H1 (cell line): ENCODE data around the gene PSMA2. TPM values are rescaled to one million over a fixed set of nuclear protein-coding genes. Genes with fewer than 3 reads are reported as not detected.

Source experiments
- CTCF ChIA-PET: fragments of 300-600 bp; sonication (Branson Sonifier 250); formaldehyde crosslinking; loops from one replicate; lab custom pipeline; 2021; ENCODE audit not compliant: partially characterized antibody; lab: Charles Lee
- POLR2A ChIA-PET: fragments of 300-600 bp; sonication (Branson Sonifier 250); formaldehyde crosslinking; loops from one replicate; lab custom pipeline; 2021; ENCODE audit warnings: inconsistent platforms; ENCODE audit not compliant: partially characterized antibody; lab: Charles Lee
- DNase-seq, 2 experiments: peaks; one replicate each; pipeline versions ENCODE4 v3.0.0 to v3.0.0-alpha.2; 2010 to 2022; ENCODE audit warnings: low spot score in 2 of 2, low read depth in 1 of 2, mixed read lengths in 1 of 2
- FAIRE-seq: peaks from 2 replicates; lab custom pipeline; 2011; peaks lifted over from hg19 to GRCh38; lab: Jason Lieb, UNC
- H2AFZ ChIP-seq: 2 replicates; pipeline ENCODE4 v1.8.1; 2012; ENCODE audit warnings: low read length, inconsistent platforms
- H2AK5ac ChIP-seq: 2 replicates; pipeline ENCODE4 v1.6.1; 2013; ENCODE audit warnings: low read depth, low read length
- H2BK120ac ChIP-seq: replicated peaks from 2 replicates; pipeline ENCODE3; 2013; ENCODE audit warnings: low read depth, low read length, inconsistent platforms
- H2BK12ac ChIP-seq: 2 replicates; pipeline ENCODE4 v1.6.1; 2013; ENCODE audit warnings: low read depth, low read length
- H2BK15ac ChIP-seq: 2 replicates; pipeline ENCODE4 v1.6.1; 2013; ENCODE audit warnings: low read length
- H2BK20ac ChIP-seq: 2 replicates; pipeline ENCODE4 v1.6.1; 2013; ENCODE audit warnings: low read length
- H2BK5ac ChIP-seq: 2 replicates; pipeline ENCODE4 v1.6.1; 2013; ENCODE audit warnings: low read depth, low read length
- H3K14ac ChIP-seq: 2 replicates; pipeline ENCODE4 v1.6.1; 2013; ENCODE audit warnings: inconsistent platforms; ENCODE audit not compliant: insufficient read length
- H3K18ac ChIP-seq: 2 replicates; pipeline ENCODE4 v1.6.1; 2013; ENCODE audit warnings: low read length; ENCODE audit errors: extremely low read depth
- H3K23ac ChIP-seq: 2 replicates; pipeline ENCODE4 v1.6.1; 2013; ENCODE audit warnings: inconsistent platforms; ENCODE audit not compliant: insufficient read length
- H3K23me2 ChIP-seq: 2 replicates; pipeline ENCODE4 v1.6.1; 2013; ENCODE audit warnings: low read depth, low read length
- H3K27ac ChIP-seq: 2 replicates; pipeline ENCODE4 v1.6.1; 2011; ENCODE audit warnings: low read depth, low read length, inconsistent platforms
- H3K27me3 ChIP-seq, 4 experiments: replicated peaks in 1 of 4; 1 replicate in 1 of 4; 2 replicates in 3 of 4; pipeline versions ENCODE4 v1.6.1 to v1.8.1; 2011 to 2013; ENCODE audit warnings: low read length in 3 of 4, mild to moderate bottlenecking in 3 of 4, inconsistent platforms in 2 of 4, mixed read lengths in 2 of 4, moderate library complexity in 1 of 4; ENCODE audit not compliant: control insufficient read depth in 3 of 4, insufficient read depth in 3 of 4; ENCODE audit errors: extremely low read depth in 1 of 4
- H3K36me3 ChIP-seq, 4 experiments: 2 replicates each; pipeline versions ENCODE4 v1.6.1 to v1.8.1; 2011 to 2013; ENCODE audit warnings: mild to moderate bottlenecking in 4 of 4, low read length in 3 of 4, moderate library complexity in 2 of 4, control low read depth in 1 of 4, inconsistent platforms in 1 of 4; ENCODE audit not compliant: insufficient read depth in 4 of 4, control insufficient read depth in 2 of 4
- H3K4ac ChIP-seq: replicated peaks from 2 replicates; pipeline ENCODE3; 2013; ENCODE audit warnings: low read length, low read depth, mixed read lengths, inconsistent platforms; ENCODE audit not compliant: insufficient read length
- H3K4me1 ChIP-seq, 4 experiments: replicated peaks in 1 of 4; 1 replicate in 1 of 4; 2 replicates in 3 of 4; pipeline versions ENCODE4 v1.6.1 to v1.8.1; 2011 to 2013; ENCODE audit warnings: low read length in 3 of 4, inconsistent platforms in 2 of 4, mixed read lengths in 1 of 4; ENCODE audit not compliant: insufficient read depth in 4 of 4, control insufficient read depth in 3 of 4
- H3K4me2 ChIP-seq, 2 experiments: 2 replicates each; pipeline versions ENCODE4 v1.6.1 to v1.8.1; 2011 to 2013; ENCODE audit warnings: low read depth in 2 of 2, low read length in 2 of 2, control low read depth in 1 of 2, inconsistent platforms in 1 of 2, mild to moderate bottlenecking in 1 of 2; ENCODE audit not compliant: insufficient read depth in 1 of 2
- H3K4me3 ChIP-seq, 4 experiments: fragments of 200-600, 300-600 bp in 1 of 4; sonication (generic), shearing (Covaris generic), sonication (Bioruptor Twin) in 1 of 4; 2 replicates each; pipeline versions ENCODE4 v1.5.1 to v1.8.1; 2011 to 2016; ENCODE audit warnings: low read length in 4 of 4, low read depth in 3 of 4, control low read depth in 2 of 4, inconsistent platforms in 2 of 4, mild to moderate bottlenecking in 2 of 4, mixed read lengths in 1 of 4, moderate library complexity in 1 of 4; ENCODE audit not compliant: insufficient read depth in 2 of 4; ENCODE audit errors: extremely low read depth in 1 of 4
- H3K56ac ChIP-seq: replicated peaks from 2 replicates; pipeline ENCODE3; 2013; ENCODE audit warnings: low read depth, mild to moderate bottlenecking, mixed read lengths, low read length, inconsistent platforms; ENCODE audit not compliant: insufficient read length
- H3K79me1 ChIP-seq: 2 replicates; pipeline ENCODE4 v1.6.1; 2013; ENCODE audit warnings: low read depth, low read length, control low read depth
- H3K79me2 ChIP-seq, 2 experiments: 2 replicates each; pipeline versions ENCODE4 v1.6.1 to v1.8.1; 2012 to 2013; ENCODE audit warnings: low read length in 2 of 2, mild to moderate bottlenecking in 2 of 2, inconsistent platforms in 1 of 2; ENCODE audit not compliant: insufficient read depth in 2 of 2, control insufficient read depth in 1 of 2
- H3K9ac ChIP-seq, 4 experiments: replicated peaks in 1 of 4; 1 replicate in 1 of 4; 2 replicates in 3 of 4; pipeline versions ENCODE4 v1.6.1 to v1.8.1; 2011 to 2013; ENCODE audit warnings: low read depth in 3 of 4, low read length in 3 of 4, control low read depth in 2 of 4, mild to moderate bottlenecking in 2 of 4, moderate library complexity in 2 of 4, inconsistent platforms in 1 of 4; ENCODE audit errors: extremely low read depth in 1 of 4
- H3K9me3 ChIP-seq, 2 experiments: 2 replicates each; pipeline versions ENCODE4 v1.6.1 to v1.8.1; 2012 to 2013; ENCODE audit warnings: mild to moderate bottlenecking in 2 of 2, moderate library complexity in 2 of 2, control low read depth in 1 of 2, inconsistent platforms in 1 of 2, low read depth in 1 of 2, low read length in 1 of 2, mixed read lengths in 1 of 2; ENCODE audit not compliant: insufficient read depth in 2 of 2
- H4K20me1 ChIP-seq, 2 experiments: replicated peaks in 1 of 2; 2 replicates each; pipeline versions ENCODE3 to v1.8.1; 2011 to 2013; ENCODE audit warnings: inconsistent platforms in 2 of 2, low read length in 2 of 2, mild to moderate bottlenecking in 1 of 2; ENCODE audit not compliant: insufficient read depth in 2 of 2, control insufficient read depth in 1 of 2
- H4K5ac ChIP-seq: 2 replicates; pipeline ENCODE4 v1.6.1; 2013; ENCODE audit warnings: low read length, low read depth, mixed read lengths, inconsistent platforms; ENCODE audit not compliant: insufficient read length
- H4K8ac ChIP-seq: 2 replicates; pipeline ENCODE4 v1.8.0; 2013; ENCODE audit warnings: mild to moderate bottlenecking, moderate library complexity, low read length, inconsistent platforms; ENCODE audit not compliant: insufficient read depth; ENCODE audit errors: extremely low read depth
- H4K91ac ChIP-seq: replicated peaks from 2 replicates; pipeline ENCODE3; 2013; ENCODE audit warnings: low read length, mixed read lengths, inconsistent platforms; ENCODE audit not compliant: insufficient read length
- CHD2 ChIP-seq: IDR thresholded peaks from 2 replicates; pipeline ENCODE4 v1.6.1; 2012; ENCODE audit warnings: low read length, improper control_type of control experiment
- EP300 ChIP-seq, 2 experiments: IDR thresholded peaks; 1 replicate in 1 of 2; 2 replicates in 1 of 2; pipeline ENCODE4 v1.6.1; 2011 to 2012; ENCODE audit warnings: low read depth in 2 of 2, low read length in 2 of 2, mild to moderate bottlenecking in 2 of 2, borderline replicate concordance in 1 of 2, inconsistent platforms in 1 of 2, moderate library complexity in 1 of 2
- EZH2 ChIP-seq: fragments of 200-600 bp; sonication (generic); IDR thresholded peaks from 2 replicates; pipeline ENCODE4 v1.7.1; 2012; ENCODE audit warnings: low read depth, mild to moderate bottlenecking, moderate library complexity, low read length, inconsistent platforms; ENCODE audit not compliant: severe bottlenecking
- HDAC6 ChIP-seq: IDR thresholded peaks from one replicate; pipeline ENCODE4 v1.7.1; 2012; ENCODE audit warnings: low read depth, mild to moderate bottlenecking, inconsistent platforms, low read length, moderate library complexity
- KDM1A ChIP-seq: fragments of 200-600, 300-600 bp; sonication (generic); IDR thresholded peaks from 2 replicates; pipeline ENCODE4 v1.7.1; 2016; ENCODE audit warnings: mild to moderate bottlenecking, low read length, borderline replicate concordance
- KDM5A ChIP-seq: fragments of 200-600 bp; IDR thresholded peaks from 2 replicates; pipeline ENCODE4 v1.7.1; 2012; ENCODE audit warnings: mild to moderate bottlenecking, low read length, inconsistent platforms, mixed read lengths
- NRF1 ChIP-seq: IDR thresholded peaks from 2 replicates; pipeline ENCODE4 v1.6.1; 2011; ENCODE audit warnings: mild to moderate bottlenecking, low read depth, low read length, improper control_type of control experiment
- SIX5 ChIP-seq: IDR thresholded peaks from 2 replicates; pipeline ENCODE4 v1.6.1; 2011; ENCODE audit warnings: mild to moderate bottlenecking, low read depth, low read length
- SP4 ChIP-seq: IDR thresholded peaks from 2 replicates; pipeline ENCODE4 v1.6.1; 2012; ENCODE audit warnings: low read length, inconsistent platforms
- TEAD4 ChIP-seq: IDR thresholded peaks from 2 replicates; pipeline ENCODE4 v1.6.1; 2012; ENCODE audit warnings: low read depth, low read length, inconsistent platforms, mixed read lengths
- WGBS, 2 experiments: shearing (Covaris generic) in 1 of 2; methylation state at CpG; one replicate each; pipeline versions ENCODE4 v1.1.6 to v1.1.7; 2013 to 2015; ENCODE audit warnings: low lambda C conversion rate in 2 of 2, mixed read lengths in 2 of 2, inconsistent platforms in 1 of 2, low coverage in 1 of 2, missing lambda C conversion rate in 1 of 2; ENCODE audit not compliant: insufficient replicate concordance in 2 of 2, insufficient coverage in 1 of 2, insufficient read length in 1 of 2; ENCODE audit errors: extremely low coverage in 1 of 2, missing lambda C conversion rate in 1 of 2; 5-methylcytosine and 5-hydroxymethylcytosine counted together
- polyA plus RNA-seq, 7 experiments: library from polyadenylated mRNA; depleted of rRNA in 3 of 7; stranded (reverse) in 5 of 7; unstranded in 2 of 7; fragments of >200 nt in 5 of 7; fragments of 200-250 nt in 2 of 7; gene quantifications; 1 replicate in 5 of 7; 2 replicates in 1 of 7; 4 replicates in 1 of 7; pipeline versions ENCODE4 v1.2.1 to v1.2.3, GENCODE V29; 2011 to 2013; ENCODE audit warnings: missing spikeins in 2 of 7, mixed read lengths in 2 of 7
- total RNA-seq: library from RNA; stranded (reverse); fragmentation: NEBNext Ultra II Directional; extraction: Animal tissue kit (Norgen Biotek cat#: 25700); gene quantifications from 2 replicates; pipeline ENCODE4 v1.2.1, GENCODE V29; 2021

Gene PSMA2
- total and polyA plus RNA-seq, 2 of the 8 experiments (the other 6 are each of a cell fraction or from before 2014, with no cell fraction given), result 211 to 259 TPM

- POLR2A ChIA-PET, result interaction anchor here (1.0 to 13.6 kb wide), 2 partner anchors 10 to 33 kb away, joined by 3 to 112 read pairs; partner anchors contain the start of gene C7orf25
- Histone ChIP-seq H3K27me3 (no peaks in the 10 kb centered on the region), H3K79me2 (peaks cover 18 to 64% of the 10 kb centered on the region in 2 experiments), H2BK12ac (no peak overlapping the region), H4K5ac (no peak overlapping the region), H2BK5ac (no peak overlapping the region), H3K27ac (no peak overlapping the region), H2BK20ac (no peak overlapping the region), H3K4me2 (no peak overlapping the region), H3K56ac (no peak overlapping the region), H2AFZ (no peak overlapping the region), H2BK15ac (no peak overlapping the region), H3K23ac (no peak overlapping the region), H3K9me3 (no peaks in the 10 kb centered on the region), H3K4ac (no peak overlapping the region), H3K79me1 (no peaks in the 10 kb centered on the region), H3K23me2 (peaks cover 3% of the 10 kb centered on the region; the same call in 1 of the 2 replicates), H2BK120ac (no peak overlapping the region), H2AK5ac (no peak overlapping the region), H3K4me1 (0 out of 7 replicates have a peak, but pooled peaks cover 0 to 4% (median 0%) of the 10 kb centered on the region in 4 experiments), H3K14ac (no peak overlapping the region), H3K18ac (no peak overlapping the region), H3K4me3 (no peak overlapping the region), H3K36me3 (peaks cover 19 to 62% (median 47%) of the 10 kb centered on the region in 4 experiments), H4K20me1 (peaks cover 8 to 9% of the 10 kb centered on the region in 2 experiments), H4K8ac (no peak overlapping the region), H4K91ac (no peak overlapping the region), H3K9ac (no peak overlapping the region)
- WGBS, 2 experiments, result 92% methylated on average over 5 of the region's 5 CpGs; no CpG with 5 or more reads in 1 of the 2 experiments
- CTCF ChIA-PET, result interaction anchor here (1.4 kb wide), 1 partner anchor 15 kb away, joined by 4 read pairs; no protein-coding TSS in a partner anchor
- TF ChIP-seq SP4 (no peak), TEAD4 (no peak), HDAC6 (no peak), SIX5 (no peak), NRF1 (no peak), EP300 (IDR thresholded peaks at IDR 0.05; ENCODE audit: borderline replicate concordance in 1 of 2, low read depth in 2 of 2, low read length in 2 of 2) (no peak), KDM1A (no peak), KDM5A (no peak), CHD2 (no peak), EZH2 (no peak)
- FAIRE-seq (peak; percentile 60), DNase-seq (no peak)
These were observed 5.8 kb downstream of the PSMA2 start for GRCh38 chr7:42926204-42926603.
